ENCODE results near the gene DAB1.
"Not testable (repeated sequence)": the region's sequence is repeated elsewhere in the genome, so short reads cannot be mapped to it uniquely, and the experiment has no call there.

The DAB1 gene

DNA sequence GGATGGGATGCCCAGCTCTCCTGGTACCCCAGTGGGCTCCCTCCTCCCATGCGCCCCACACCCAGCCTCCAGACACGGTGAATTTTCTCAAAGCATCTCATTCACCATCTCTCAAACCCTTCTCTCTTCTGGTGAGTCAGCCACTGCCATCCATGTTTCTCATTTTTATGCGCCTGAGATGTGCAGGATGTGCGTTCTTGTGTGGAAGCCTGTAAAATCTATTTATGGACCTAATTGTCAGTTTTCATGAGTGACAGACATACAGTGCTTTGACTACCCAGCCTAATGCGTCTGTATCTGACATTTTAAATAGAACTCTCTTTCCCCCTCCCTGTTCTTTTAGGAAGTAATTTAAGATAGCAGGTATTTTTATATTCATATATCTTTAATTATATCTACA is 158.8 kb downstream of the DAB1 start:
- DNase-seq, result no peak

DNA sequence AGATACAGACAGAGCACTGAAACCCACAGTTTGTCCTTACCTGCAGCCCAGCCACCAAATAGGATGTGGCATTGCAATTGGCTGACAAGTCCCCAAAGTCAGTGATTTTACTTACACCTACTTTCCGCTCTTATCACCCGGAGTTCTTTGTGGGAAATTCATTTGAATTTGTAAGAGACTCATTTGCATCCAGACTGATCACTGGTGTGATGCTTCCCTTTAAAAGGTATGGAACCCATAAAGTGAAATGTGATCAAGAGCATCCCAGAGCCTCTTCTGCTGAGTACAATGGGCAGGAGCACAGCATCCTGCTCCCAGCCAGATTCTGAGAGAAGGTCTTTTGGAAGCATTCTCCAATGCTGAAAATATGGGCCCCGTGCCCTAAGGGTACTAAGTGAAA is 161.4 kb downstream of the DAB1 start:
- no peak for DNase-seq

DNA sequence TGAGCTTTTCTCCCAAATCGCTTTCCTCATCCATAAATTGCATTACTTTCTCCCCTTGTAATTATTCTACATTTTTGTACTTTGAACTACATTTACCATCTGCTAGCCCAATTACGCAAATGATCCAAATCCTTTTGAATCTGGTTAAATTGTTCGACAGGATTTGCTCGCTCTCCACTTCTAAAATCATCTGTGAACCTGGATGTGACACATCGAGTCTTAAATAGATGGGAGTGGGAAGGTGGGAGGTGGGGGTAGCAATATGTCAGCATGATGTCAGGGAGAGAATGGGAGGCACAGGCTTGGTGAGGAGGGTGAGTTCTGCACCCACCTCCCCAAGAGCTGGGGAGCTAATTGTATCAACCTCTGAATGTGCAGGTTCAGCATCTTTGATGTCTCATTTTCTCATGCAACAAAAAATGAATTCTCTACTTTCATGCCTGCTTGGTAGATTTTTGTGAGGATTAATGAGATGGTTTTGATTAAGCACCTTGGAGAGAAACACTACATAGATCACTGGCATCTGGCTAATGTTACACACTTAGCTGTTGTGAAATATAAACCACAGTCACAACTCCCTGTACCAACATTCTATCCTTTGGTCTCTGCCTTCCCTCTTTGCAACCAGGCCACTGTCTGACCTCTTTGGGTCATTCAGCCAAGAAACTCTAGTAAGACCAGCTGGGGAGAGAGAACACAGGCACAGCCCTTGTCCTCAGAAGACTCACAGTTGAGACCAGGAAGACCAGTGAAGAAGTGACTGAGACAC is 165.1 kb downstream of the DAB1 start:
- no peak for DNase-seq

DNA sequence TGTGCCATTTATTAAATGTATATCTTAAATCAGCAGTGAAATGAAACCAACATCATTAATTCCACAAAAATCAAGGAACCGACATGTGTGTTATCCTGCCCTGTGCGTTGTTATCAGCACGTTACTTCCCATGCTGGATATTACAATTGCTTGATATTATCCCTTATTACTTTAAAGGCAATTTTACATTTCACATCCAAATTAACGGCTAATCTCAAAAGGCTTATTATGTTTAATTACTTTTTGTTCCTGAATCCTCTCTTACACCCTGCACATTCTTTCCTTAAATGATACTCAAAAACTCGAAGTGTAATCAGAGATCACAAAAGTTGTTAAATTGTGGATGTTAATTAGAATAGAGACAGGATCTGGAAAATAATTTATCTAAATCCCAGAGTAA is 167.9 kb downstream of the DAB1 start:
- no peak for DNase-seq

DNA sequence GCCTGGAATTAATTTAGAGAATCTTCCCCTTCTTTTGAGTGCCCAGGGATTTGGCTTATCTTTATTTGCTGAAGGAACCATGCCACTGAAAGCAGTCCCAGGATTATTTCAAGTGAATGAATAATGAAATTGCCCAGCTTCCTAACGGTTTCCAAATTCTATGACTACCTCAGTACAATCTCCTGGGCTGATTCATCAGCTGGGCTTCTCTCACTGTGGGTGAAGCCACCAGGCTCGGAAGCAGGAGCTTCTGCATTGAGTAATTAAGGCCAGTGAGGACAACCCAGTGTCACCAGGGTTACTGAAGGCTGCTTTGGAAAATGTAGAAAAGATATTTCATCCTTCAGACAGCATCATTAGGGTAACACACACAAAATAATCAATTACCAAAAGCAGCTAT is 169.8 kb downstream of the DAB1 start:
- no peak for DNase-seq

DNA sequence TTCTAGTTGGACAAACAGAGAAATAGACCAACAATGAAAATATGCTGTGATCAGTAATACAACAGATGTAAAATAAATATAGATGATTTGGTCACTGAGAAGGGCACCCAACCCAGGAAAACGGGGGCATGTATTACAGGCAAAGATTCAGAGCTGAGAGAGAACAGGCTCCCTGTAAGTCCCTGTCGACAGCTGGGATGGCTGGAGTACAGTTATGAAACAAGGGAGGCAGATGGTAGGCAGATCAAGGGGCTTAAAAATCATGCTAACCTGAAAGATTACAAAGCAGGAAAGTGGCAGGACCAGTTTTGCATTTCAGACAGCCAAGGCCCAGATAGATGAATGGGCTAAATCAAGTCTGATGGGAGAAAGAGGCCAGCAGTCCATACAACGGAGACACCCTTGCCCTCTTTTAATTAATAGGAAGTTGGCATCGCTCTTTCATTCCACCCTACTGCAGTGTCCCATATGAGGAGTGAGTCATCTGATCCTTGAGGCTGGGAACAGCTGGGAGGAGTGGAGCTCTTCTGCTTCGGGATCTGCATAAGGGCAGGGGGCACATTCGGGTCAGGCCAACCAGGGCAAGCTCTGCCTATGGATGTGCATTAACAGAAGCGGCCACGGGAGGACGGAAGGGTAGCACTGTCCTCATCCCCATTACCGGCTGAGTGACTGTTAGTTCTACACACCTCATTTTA is 171.1 kb downstream of the DAB1 start:
- DNase-seq, result no peak

DNA sequence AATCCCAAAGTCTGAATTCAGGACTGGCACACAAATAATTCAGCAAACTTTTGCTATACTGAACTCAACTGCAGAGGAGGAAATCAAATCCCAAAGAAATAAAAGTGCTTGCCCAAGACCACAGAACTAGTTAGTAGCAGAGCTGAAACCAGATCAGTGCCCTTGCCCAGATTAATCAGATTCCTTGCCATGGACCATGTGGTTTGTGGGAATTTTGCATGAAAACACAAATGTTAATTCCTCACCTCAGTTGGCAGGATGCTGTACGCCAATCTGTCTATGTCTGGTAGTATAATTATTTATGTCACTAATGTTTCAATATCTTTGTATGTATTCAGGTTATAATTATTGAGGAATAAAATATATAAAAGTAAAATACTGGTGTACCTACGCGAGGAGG is 173.8 kb downstream of the DAB1 start:
- DNase-seq, result no peak

DNA sequence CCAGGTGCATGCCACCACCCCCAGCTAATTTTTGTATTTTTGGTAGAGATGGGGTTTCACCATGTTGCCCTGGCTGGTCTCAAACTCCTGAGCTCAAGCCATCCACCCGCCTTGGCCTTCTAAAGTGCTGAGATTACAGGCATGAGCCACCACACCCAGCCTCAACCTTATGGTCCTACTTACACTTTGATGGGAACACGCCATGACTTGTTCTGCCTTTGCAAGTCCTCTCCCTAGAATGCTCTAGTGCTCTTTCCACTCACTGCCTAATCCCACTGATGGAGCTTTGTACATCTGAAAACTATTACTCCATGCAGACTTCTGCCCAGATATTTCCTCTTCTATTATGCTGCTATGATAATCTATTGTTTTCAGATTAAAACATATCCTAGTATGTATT is 174.3 kb downstream of the DAB1 start:
- DNase-seq, result no peak

DNA sequence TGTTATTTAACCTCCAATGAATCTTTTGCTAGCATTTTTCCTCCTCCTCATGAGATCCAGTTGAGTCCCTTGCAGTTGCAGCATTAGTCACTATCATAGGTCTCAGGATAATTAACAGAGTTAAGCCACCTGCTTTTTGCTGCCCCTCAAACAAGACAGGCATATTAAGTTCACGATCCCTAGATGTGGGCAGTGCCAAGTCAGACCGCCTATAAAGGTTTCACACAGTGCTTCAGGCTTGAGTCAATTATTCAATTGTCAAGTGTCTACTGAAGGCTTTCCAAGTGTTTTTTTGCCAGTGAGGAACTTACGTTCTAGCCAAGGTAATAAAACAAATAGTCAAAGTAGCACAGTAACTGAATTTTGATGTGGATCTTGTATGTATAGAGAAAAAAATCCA is 175.0 kb downstream of the DAB1 start:
- DNase-seq, result no peak

DNA sequence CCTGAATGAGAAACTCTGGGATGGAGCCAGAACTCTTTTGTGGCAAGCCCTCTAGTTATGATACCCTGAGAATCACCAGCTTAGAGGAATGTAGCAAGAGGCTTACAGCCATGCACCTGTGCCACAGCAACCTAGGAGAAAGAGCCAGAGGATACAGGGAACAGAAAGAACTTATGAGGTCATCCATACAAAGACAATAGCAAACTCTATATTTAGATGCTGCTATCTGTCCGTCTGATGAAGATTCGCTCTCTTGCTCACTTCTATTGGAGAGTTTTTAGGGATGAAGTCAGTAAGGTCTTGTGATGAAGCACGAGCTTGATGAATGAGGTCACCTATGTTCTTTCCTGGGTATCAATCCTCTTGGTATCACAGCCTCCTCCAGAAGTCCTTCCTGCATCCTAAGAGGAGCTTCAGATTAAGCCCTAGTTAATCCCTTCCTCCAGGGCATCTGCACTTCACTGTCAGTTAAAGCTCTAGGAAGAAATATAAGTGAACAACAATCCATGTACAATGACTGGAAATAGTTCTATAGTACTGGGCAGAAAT is 185.6 kb downstream of the DAB1 start:
- DNase-seq, result no peak

DNA sequence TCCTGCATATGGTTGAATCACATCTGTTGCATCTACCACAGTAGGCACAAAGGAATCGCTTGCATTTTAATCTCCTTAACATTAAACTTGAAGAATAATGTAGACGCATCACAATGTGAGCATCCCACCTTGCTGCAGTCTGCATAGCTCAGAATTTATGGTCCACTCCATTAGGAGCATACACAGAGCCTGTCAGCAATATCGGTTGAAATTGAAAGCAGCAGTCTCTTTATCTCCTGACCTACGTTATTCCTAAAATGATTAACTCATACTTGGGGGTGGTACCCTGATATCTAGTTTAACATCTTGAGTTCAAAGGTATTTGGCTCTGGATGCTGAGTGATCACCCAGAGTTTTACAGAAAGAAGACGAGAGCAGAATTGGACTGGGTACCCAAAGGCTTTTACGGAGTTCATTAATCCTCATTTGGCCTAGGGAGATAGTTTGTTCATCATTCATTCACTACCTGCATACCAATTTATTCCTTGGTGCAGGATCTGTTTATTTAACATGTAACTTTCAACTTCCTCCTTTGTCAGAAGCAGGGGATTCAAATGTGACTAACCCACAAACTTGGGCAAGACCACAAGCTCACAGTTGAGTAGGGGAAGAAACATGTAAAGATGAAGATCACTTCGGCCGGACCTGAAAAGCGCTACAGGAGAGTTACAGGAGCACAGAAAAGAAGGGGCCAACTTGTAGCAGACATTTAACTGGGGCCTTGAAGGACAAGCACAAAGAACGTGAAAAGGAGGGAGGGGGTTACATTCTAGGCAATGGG is 187.9 kb downstream of the DAB1 start:
- DNase-seq, result peak; percentile 42

DNA sequence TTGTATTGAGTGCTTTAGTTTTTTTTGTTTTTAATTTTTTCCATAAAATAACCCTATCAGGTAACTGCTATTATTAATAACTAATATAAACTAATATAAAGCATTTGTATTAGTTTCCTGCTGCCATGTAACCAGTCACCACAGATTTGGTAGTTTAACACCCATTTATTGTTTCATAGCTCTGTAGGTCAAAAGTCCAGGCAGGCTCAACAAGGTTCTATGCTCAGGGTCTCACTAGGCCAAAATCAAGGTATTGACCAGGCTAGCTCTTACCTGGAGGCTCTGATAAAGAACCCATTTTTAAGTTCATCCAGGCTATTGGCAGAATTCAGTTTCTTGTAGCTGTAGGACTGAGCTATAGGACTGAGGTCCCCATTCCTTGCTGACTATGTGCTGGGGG is 189.4 kb downstream of the DAB1 start:
- no peak for DNase-seq

DNA sequence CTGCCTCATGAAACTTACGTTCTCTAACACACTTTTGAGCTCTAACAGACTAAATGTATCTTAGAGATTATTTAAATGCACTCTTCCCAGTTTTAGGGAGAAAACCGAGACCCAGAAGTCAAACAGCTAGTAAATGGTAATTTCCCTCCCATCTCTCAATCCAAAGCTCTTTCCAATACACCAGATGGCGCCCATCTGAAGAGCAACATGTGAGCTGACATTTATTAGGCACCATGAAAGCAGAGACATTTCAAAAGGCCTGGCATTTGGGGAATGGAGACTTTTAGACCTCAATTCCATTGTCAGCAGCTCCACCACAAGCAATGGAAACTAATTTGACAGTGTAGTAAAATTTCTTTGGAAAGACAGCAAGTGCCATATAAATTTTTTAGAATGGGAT is 191.4 kb downstream of the DAB1 start:
- DNase-seq, result no peak

DNA sequence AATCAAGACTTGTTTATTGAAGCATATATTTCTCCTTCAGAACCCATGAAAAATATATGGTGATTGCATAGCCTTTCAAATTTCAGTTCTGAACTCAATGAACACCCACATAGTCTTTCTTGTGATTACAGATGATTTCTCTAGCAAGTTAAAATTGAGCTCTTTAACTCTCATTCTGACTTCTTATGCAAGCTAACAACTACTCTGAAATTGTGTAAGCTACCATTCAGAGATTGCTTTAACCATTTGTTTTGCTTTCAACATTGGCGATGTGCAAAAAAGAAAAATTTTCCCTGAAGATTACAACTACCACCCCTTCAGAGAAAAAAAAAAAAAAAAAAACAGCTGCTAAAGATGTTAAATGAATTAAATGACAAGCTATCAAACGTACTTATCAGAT is 193.9 kb downstream of the DAB1 start:
- DNase-seq, result no peak

DNA sequence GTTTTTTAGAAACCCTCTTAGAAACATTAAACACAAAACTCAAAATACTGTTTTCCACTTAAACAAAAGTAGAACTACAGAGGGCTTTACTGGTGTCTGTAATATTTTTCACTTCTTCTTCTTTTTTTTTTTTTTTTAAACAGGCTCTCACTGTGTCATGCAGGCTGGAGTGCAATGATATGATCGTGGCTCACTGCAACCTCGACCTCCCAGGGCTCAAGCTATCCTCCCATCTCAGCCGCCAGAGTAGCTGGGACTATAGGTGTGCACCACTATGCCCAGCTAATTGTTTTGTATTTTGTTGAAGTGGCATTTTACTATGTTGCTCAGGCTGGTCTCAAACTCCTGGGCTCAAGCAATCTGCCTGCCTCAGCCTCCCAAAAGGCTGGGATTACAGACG is 194.8 kb downstream of the DAB1 start:
- DNase-seq, result no peak

DNA sequence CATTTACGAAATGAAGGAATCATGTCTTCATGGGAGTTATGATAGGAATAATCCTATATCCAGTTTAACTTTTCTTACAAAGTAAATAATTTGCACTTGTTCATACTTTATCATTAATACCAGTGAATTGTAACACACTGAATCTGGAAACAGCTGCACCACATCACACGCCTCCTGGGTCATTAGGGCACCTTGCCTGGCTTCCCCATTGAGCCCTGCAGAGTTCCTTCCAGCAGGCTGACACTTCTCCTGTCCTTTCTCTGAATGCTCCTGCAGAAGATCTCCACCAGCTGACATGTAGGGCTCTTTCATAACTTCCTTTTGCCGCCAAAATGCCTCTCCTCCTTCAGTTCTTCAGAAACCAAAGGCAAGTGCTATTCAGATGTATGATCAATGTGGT is 201.1 kb downstream of the DAB1 start:
- DNase-seq, result no peak

DNA sequence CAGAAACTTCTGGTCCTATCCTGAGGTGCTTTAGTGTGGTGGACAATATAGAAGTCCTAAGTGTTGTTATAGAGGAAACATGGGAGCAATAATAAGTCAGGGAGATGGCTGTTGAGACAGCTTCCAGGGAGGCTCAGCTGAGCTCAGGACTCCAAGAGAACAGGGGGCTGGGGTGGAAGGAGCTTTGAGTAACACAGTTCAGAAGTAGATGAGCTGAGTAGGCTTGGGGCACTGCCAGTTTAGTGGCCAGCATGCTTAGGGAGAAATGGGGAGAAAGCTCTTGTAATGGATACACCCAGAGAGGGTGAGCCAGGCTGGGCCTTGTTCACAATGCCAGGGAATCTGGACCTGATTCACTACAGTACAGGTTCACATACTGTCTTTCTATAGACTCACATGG is 201.6 kb downstream of the DAB1 start:
- DNase-seq, result no peak

DNA sequence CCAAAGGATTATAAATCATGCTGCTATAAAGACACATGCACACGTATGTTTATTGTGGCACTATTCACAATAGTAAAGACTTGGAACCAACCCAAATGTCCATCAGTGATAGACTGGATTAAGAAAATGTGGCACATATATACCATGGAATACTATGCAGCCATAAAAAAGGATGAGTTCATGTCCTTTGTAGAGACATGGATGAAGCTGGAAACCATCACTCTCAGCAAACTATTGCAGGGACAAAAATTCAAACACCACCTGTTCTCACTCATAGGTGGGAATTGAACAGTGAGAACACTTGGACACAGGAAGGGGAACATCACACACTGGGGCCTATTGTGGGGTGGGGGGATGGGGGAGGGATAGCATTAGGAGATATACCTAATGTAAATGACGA is 203.0 kb downstream of the DAB1 start:
- DNase-seq, result not testable (repeated sequence)

DNA sequence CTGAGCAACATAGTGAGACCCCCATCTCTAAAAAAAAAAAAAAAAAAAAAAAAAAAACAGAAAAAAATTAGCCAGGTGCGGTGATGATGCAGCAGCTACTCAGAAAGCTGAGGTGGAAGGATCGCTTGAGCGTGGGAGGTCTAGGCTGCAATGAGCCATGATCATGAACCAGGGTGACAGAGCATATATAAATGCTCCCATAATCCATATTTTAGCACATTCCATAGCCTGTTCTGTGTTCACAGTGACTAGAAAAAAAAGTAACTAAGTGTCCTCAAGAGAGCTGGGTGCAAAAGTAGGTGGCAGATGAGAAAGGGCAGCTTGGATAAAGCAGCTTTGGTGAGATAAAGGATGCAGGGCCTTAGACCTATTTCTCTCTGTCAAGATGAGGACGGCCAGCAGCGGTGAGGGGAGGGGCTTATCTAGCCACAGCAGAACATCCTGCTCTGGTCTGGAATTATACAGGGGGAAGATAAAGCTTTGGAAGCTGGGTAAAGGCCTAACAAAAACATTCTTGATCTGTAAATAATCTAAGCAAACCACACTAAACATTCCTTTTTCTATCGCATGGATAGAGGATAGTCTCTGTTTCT is 205.3 kb downstream of the DAB1 start:
- no peak for DNase-seq

DNA sequence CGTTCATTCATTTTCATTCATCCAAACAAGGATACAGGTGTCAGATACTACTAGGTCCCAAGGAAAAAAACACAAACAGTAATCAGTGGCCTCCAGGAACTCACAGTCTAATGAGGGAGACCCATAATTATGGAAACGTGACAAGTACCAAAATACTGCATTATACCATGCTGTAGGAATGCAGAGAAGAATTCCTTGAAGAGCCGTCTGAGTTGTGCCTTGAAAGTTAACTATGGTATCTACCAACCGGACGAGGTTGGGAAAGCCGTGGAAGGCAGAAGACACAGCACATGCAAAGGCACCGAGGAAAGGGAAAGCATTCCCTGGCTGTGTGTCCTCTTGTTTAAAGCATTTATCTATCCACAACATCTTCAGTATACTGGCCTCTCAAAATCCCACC is 206.0 kb downstream of the DAB1 start:
- no peak for DNase-seq

DNA sequence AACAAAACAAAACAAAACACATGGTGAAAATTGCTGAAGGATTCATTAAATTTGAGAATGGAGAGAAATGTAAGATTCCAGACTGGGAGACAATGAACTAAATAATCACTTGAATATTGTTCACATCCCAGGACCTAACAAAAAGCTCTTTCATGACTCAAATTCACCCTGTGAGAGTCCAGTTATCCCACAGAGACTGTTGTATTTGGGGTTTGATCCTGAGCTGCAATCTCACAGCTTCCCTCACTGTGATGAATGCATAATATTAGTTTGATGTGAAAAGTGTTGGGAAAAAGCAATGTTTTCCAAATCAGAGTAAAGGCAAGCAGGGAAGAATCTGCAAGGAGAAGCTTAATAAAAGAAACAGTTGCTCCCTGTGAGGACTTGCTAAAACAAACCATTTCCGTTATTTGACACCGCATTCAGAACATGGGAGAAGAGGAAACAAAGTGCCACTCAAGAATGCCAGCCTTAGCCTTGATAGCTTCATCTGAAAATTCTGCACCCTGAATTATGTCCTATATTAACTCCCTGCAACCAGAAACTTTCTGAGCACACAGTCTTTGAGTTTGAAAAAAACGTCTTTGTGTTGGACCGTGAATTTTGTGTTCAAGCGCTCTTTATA is 208.8 kb downstream of the DAB1 start:
- DNase-seq, result no peak

DNA sequence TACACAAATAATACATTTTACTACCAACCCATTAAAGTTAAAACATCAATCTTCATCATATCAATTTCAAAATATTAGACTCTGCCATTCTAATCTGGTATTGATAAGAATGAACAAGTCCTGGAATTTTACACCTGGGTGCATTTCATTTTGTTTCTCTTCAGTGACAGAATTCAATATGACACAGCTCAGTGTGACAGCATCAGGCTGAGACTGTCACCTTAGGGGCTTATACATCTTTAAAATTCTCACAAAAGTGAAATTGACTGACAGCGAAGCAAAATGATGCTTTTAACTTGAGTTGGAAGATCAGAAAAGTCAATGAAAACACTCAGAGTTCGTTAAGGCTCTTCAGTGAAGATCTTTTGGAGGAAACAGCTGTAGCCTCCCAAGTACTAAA is 213.0 kb downstream of the DAB1 start:
- no peak for DNase-seq

DNA sequence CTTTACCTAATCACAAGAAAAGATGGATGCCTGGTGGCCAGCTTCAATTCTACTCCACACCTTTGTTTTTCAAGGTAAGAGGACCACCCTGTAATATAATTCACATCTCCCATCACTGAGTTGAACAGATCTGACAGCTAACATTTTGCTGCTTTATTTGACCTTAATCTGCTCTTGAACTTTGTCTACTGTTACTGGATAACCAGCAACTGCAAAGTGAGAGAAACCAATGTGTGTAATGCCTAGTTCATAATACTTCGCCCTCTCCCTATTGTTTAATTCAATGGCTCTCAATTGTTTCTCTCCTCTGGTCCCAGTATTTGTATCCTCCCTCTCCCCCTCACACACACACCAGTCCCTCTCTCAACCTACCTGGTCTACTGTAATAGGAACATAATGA is 214.4 kb downstream of the DAB1 start:
- no peak for DNase-seq

Data from MV-4-11 (cell line).